ENCODE results near the gene FGFR3. TPM values are rescaled to one million over a fixed set of nuclear protein-coding genes. Genes with fewer than 3 reads are reported as not detected.

The FGFR3 gene
- total and polyA plus RNA-seq, 9 of the 15 experiments (the other 6 are each of a cell fraction or from before 2014, with no cell fraction given), result 1.2 to 60.4 (median 12.7) TPM

DNA sequence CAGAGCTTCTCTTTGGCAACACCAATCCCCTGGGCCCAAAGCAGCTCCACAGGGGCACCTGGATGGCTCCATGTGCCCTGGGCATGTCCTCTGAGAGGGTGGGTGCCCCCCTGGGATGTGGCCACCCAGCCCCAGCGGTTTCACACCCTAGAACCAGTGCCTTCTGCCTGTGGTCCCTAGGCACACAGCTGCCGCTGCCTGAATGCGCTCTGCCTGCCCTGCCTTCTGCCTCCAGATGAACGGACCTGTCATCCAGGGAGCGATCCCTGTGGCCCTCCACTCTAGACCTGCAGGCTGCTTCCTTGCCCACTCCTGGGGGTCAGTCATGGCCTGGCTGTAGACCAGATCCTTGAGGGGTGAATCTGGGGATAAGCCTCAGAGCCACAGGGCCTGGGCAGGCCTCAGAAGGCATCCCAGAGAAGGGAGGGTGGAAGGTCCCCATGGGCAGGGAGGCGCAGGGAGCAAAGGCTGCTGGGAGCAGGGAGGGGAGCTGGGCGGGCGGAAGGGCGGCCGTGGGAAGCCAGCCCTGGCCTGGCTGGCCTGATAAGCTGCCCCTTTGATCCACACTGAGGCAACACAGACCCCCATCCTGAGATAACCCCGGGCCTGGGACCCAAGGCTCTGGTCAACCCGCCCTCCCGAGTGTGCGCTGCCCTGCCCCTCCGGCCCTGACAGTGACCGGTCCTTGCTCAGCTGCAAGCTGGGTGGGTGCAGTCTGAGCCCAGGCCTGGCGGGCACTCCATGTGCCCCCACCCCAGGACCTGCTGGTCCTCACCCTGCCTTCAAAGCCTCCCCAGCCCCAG is 8.1 kb upstream of the FGFR3 start (continued):
- TF ChIP-seq TBL1XR1 (IDR thresholded peaks at IDR 0.05; ENCODE audit: low read length in 2 of 2), result peak; percentile 71 to 78; a peak in 3 of 4 replicates
- TF ChIP-seq ETS2 (tag; IDR thresholded peaks at IDR 0.05; ENCODE audit: borderline replicate concordance, poor library complexity, severe bottlenecking), result no peak
- TF ChIP-seq, protein P1, sequence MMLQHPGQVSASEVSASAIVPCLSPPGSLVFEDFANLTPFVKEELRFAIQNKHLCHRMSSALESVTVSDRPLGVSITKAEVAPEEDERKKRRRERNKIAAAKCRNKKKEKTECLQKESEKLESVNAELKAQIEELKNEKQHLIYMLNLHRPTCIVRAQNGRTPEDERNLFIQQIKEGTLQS (IDR thresholded peaks at IDR 0.05), result no peak
- TF ChIP-seq, protein P1 (CRISPR knock-in tag; conservative IDR thresholded peaks at IDR 0.05), result no peak
- TF ChIP-seq CAMTA2 (CRISPR knock-in tag; conservative IDR thresholded peaks at IDR 0.05), result no peak
- no peak for TF ChIP-seq BDP1 (IDR thresholded peaks at IDR 0.05; ENCODE audit: insufficient read depth, insufficient read length)
- TF ChIP-seq ZNF263 (CRISPR knock-in tag; IDR thresholded peaks at IDR 0.05; ENCODE audit: borderline replicate concordance), result no peak
- no peak for TF ChIP-seq FOXK1 (CRISPR knock-in tag; IDR thresholded peaks at IDR 0.05; ENCODE audit: borderline replicate concordance)
- TF ChIP-seq, protein P2, sequence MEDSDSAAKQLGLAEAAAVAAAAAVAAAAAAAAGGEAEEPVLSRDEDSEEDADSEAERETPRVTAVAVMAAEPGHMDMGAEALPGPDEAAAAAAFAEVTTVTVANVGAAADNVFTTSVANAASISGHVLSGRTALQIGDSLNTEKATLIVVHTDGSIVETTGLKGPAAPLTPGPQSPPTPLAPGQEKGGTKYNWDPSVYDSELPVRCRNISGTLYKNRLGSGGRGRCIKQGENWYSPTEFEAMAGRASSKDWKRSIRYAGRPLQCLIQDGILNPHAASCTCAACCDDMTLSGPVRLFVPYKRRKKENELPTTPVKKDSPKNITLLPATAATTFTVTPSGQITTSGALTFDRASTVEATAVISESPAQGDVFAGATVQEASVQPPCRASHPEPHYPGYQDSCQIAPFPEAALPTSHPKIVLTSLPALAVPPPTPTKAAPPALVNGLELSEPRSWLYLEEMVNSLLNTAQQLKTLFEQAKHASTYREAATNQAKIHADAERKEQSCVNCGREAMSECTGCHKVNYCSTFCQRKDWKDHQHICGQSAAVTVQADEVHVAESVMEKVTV (CRISPR knock-in tag; IDR thresholded peaks at IDR 0.05), result no peak
- no peak for TF ChIP-seq ZC3H4 (CRISPR knock-in tag; IDR thresholded peaks at IDR 0.05; ENCODE audit: borderline replicate concordance)
- TF ChIP-seq TAL1 (IDR thresholded peaks at IDR 0.05), result peak; percentile 90
- no peak for TF ChIP-seq ZKSCAN1 (IDR thresholded peaks at IDR 0.05; ENCODE audit: low read depth, low read length)
- TF ChIP-seq NFIX (CRISPR knock-in tag; IDR thresholded peaks at IDR 0.05; ENCODE audit: low read depth), result no peak
- TF ChIP-seq ELF1 (tag; IDR thresholded peaks at IDR 0.05), result no peak
- TF ChIP-seq HDGF (IDR thresholded peaks at IDR 0.05), result 0 out of 2 replicates have a peak, but pooled peaks have one; percentile 66
- TF ChIP-seq, protein P3, sequence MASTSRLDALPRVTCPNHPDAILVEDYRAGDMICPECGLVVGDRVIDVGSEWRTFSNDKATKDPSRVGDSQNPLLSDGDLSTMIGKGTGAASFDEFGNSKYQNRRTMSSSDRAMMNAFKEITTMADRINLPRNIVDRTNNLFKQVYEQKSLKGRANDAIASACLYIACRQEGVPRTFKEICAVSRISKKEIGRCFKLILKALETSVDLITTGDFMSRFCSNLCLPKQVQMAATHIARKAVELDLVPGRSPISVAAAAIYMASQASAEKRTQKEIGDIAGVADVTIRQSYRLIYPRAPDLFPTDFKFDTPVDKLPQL (IDR thresholded peaks at IDR 0.05; ENCODE audit: extremely low read depth, insufficient read length), result no peak
- TF ChIP-seq BRCA1 (IDR thresholded peaks at IDR 0.05), result no peak
- TF ChIP-seq BRCA1 (CRISPR knock-in tag; IDR thresholded peaks at IDR 0.05), result no peak
- no peak for TF ChIP-seq ZNF431 (CRISPR knock-in tag; IDR thresholded peaks at IDR 0.05)
- TF ChIP-seq, protein P4, sequence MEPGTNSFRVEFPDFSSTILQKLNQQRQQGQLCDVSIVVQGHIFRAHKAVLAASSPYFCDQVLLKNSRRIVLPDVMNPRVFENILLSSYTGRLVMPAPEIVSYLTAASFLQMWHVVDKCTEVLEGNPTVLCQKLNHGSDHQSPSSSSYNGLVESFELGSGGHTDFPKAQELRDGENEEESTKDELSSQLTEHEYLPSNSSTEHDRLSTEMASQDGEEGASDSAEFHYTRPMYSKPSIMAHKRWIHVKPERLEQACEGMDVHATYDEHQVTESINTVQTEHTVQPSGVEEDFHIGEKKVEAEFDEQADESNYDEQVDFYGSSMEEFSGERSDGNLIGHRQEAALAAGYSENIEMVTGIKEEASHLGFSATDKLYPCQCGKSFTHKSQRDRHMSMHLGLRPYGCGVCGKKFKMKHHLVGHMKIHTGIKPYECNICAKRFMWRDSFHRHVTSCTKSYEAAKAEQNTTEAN (CRISPR knock-in tag; IDR thresholded peaks at IDR 0.05), result no peak
- no peak for TF ChIP-seq BCL6 (CRISPR knock-in tag; IDR thresholded peaks at IDR 0.05)
- TF ChIP-seq SNRNP70 (optimal IDR thresholded peaks at IDR 0.05; ENCODE audit: low read depth, low read length), result no peak
- TF ChIP-seq, protein P5, sequence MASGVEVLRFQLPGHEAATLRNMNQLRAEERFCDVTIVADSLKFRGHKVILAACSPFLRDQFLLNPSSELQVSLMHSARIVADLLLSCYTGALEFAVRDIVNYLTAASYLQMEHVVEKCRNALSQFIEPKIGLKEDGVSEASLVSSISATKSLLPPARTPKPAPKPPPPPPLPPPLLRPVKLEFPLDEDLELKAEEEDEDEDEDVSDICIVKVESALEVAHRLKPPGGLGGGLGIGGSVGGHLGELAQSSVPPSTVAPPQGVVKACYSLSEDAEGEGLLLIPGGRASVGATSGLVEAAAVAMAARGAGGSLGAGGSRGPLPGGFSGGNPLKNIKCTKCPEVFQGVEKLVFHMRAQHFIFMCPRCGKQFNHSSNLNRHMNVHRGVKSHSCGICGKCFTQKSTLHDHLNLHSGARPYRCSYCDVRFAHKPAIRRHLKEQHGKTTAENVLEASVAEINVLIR (CRISPR knock-in tag; IDR thresholded peaks at IDR 0.05), result no peak
